Tibial artery (tissue), 4 donors: ENCODE measurements around the gene CLIC3.

Experiments used
- DNase-seq, 2 donors: peaks; one replicate each; pipeline ENCODE4 v3.0.0-alpha.2; 2019
- H3K27ac ChIP-seq, 2 donors: fragments of 200-600 bp; sonication (generic) in 1 of 2; 1 replicate in 1 of 2; 2 replicates in 1 of 2; pipeline ENCODE4 v1.5.1; 2018 to 2019; ENCODE audit warnings: mild to moderate bottlenecking in 1 of 2
- H3K27me3 ChIP-seq, 2 donors: fragments of 200-600 bp; sonication (generic) in 1 of 2; one replicate each; pipeline versions ENCODE4 v1.5.1 to v1.6.0; 2016 to 2019
- H3K36me3 ChIP-seq, 3 donors: fragments of 200-600 bp; sonication (generic) in 2 of 3; one replicate each; pipeline ENCODE4 v1.5.1; 2016 to 2019; ENCODE audit warnings: mild to moderate bottlenecking in 2 of 3
- H3K4me1 ChIP-seq, 4 donors: fragments of 200-600 bp; sonication (generic) in 2 of 4; 1 replicate in 3 of 4; 2 replicates in 1 of 4; pipeline ENCODE4 v1.5.1; 2016 to 2019
- H3K4me3 ChIP-seq, 2 donors: fragments of 200-600 bp; sonication (generic) in 1 of 2; 1 replicate in 1 of 2; 2 replicates in 1 of 2; pipeline ENCODE4 v1.5.1; 2018 to 2019; ENCODE audit warnings: mild to moderate bottlenecking in 2 of 2
- H3K9me3 ChIP-seq, 3 donors: fragments of 200-600 bp; sonication (generic) in 1 of 3; one replicate each; pipeline ENCODE4 v1.5.1; 2016 to 2019
- CTCF ChIP-seq, 2 experiments: fragments of 200-600 bp in 1 of 2; fragments of 450-650 bp in 1 of 2; IDR thresholded peaks; one replicate each; pipeline ENCODE4 v1.5.1; 2017 to 2019; ENCODE audit warnings: antibody characterized with exemption in 2 of 2, mild to moderate bottlenecking in 1 of 2, moderate library complexity in 1 of 2
- intact Hi-C: fragments of 100-400 bp; cut with DNase I; formaldehyde crosslinking; loops from one replicate; pipeline ENCODE4 v1.15.0; 2023; ENCODE audit warnings: low total_unique reads

Gene CLIC3

GRCh38 chr9:137042751-137043727 is 46.7 kb upstream of the CLIC3 start:
- H3K27ac ChIP-seq: no peak overlapping the region
- no peak for TF ChIP-seq CTCF (IDR thresholded peaks at IDR 0.05)
- H3K9me3 ChIP-seq: no peaks in the 10 kb centered on the region
- peak overlapping the region in 1 of 2 donors; percentile 54 for H3K4me3 ChIP-seq
- peaks cover 0 to 16% of the 10 kb centered on the region in 2 donors for H3K27me3 ChIP-seq
- intact Hi-C loops: loop anchor here (5.0 kb wide), 1 partner anchor 34 kb away; the partner anchor contains the start of gene UAP1L1
- H3K36me3 ChIP-seq: peaks cover 5 to 31% (median 22%) of the 10 kb centered on the region in 3 donors
- no peak for DNase-seq
- peaks cover 0 to 33% (median 21%) of the 10 kb centered on the region in 4 donors for H3K4me1 ChIP-seq

- peaks cover 0 to 4% of the 10 kb centered on the region in 2 donors for H3K27me3 ChIP-seq
- H3K9me3 ChIP-seq: no peaks in the 10 kb centered on the region
- H3K4me3 ChIP-seq: no peak overlapping the region
- DNase-seq: no peak
- intact Hi-C loops: loop anchor here (5.0 kb wide), 1 partner anchor 36 kb away; the partner anchor contains the start of gene UAP1L1
- TF ChIP-seq CTCF (IDR thresholded peaks at IDR 0.05): no peak
- peaks cover 5 to 41% (median 22%) of the 10 kb centered on the region in 3 donors for H3K36me3 ChIP-seq
- H3K27ac ChIP-seq: no peak overlapping the region
- H3K4me1 ChIP-seq: peaks cover 0 to 27% (median 16%) of the 10 kb centered on the region in 4 donors
Observed at GRCh38 chr9:137041124-137041523, 44.8 kb upstream of the CLIC3 start.

- intact Hi-C loops: loop anchor here (5.0 kb wide), 1 partner anchor 37 kb away; the partner anchor contains the start of gene UAP1L1
- no peak for TF ChIP-seq CTCF (IDR thresholded peaks at IDR 0.05)
- Histone ChIP-seq H3K27ac (no peak overlapping the region), H3K36me3 (peaks cover 5 to 41% (median 22%) of the 10 kb centered on the region in 3 donors), H3K4me1 (peaks cover 0 to 26% (median 13%) of the 10 kb centered on the region in 4 donors), H3K9me3 (no peaks in the 10 kb centered on the region), H3K27me3 (peaks cover 0 to 10% of the 10 kb centered on the region in 2 donors), H3K4me3 (no peak overlapping the region)
- no peak for DNase-seq
Observed at GRCh38 chr9:137040568-137040967, 44.2 kb upstream of the CLIC3 start.

- H3K27ac ChIP-seq: no peak overlapping the region
- peaks cover 5 to 41% (median 22%) of the 10 kb centered on the region in 3 donors for H3K36me3 ChIP-seq
- no peaks in the 10 kb centered on the region for H3K9me3 ChIP-seq
- peaks cover 0 to 15% of the 10 kb centered on the region in 2 donors for H3K27me3 ChIP-seq
- no peak for DNase-seq
- H3K4me3 ChIP-seq: no peak overlapping the region
- peaks cover 0 to 26% (median 13%) of the 10 kb centered on the region in 4 donors for H3K4me1 ChIP-seq
- intact Hi-C loops: loop anchor here (5.0 kb wide), 1 partner anchor 38 kb away; the partner anchor contains the start of gene UAP1L1
- no peak for TF ChIP-seq CTCF (IDR thresholded peaks at IDR 0.05)
Observed at GRCh38 chr9:137039611-137040366, 43.4 kb upstream of the CLIC3 start.

- Histone ChIP-seq H3K27ac (no peak overlapping the region), H3K36me3 (peaks cover 5 to 41% (median 22%) of the 10 kb centered on the region in 3 donors), H3K27me3 (peaks cover 0 to 18% of the 10 kb centered on the region in 2 donors), H3K9me3 (no peaks in the 10 kb centered on the region), H3K4me3 (no peak overlapping the region), H3K4me1 (peaks cover 0 to 22% (median 7%) of the 10 kb centered on the region in 4 donors)
- no peak for DNase-seq
- intact Hi-C loops: no loop called here
- no peak for TF ChIP-seq CTCF (IDR thresholded peaks at IDR 0.05)
Observed at GRCh38 chr9:137038916-137039315, 42.5 kb upstream of the CLIC3 start.
